ENCODE data around the gene PODXL. TPM values are rescaled to one million over a fixed set of nuclear protein-coding genes. Genes with fewer than 3 reads are reported as not detected.

PODXL gene
- total and polyA plus RNA-seq, 10 of the 15 experiments (the other 5 are each of a cell fraction or from before 2014, with no cell fraction given): 0.04 to 1.8 (median 0.38) TPM

DNA sequence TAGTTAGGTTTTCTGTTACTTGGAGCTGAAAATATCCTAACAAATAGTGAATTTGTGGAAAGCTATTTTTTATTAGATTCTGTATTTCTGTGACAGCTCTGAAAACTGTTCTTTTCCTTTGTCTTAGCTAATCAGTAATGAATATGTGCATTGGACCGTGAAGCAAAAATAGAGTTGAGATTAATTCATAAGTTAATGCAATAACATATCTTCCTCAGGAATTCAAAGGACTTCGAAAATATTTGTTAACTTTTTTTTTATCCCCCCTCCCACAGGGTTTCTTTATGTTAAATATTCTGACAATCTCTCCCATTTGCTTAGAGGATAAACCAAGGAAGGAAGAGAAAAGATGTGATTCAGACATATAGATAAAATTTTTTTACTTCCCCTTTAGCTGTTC is 101.4 kb downstream of the PODXL start:
- no peak overlapping the region for H3K9ac ChIP-seq (ENCODE audit: control insufficient read depth, insufficient read depth, low read length)
- no peaks in the 10 kb centered on the region for H3K27me3 ChIP-seq (replicated peaks in 1 of 2; ENCODE audit: control insufficient read depth in 2 of 2, insufficient read depth in 2 of 2, low read length in 1 of 2)
- intact Hi-C loops (cut with micrococcal nuclease; ENCODE audit: unreplicated experiment) (no loop called here), in situ Hi-C loops (cut with MboI) (no loop called here)
- no peaks in the 10 kb centered on the region for H4K20me1 ChIP-seq (ENCODE audit: control insufficient read depth, insufficient read depth)
- POLR2A ChIA-PET: interaction anchor here (0.5 kb wide), 1 partner anchor 767 kb away, joined by 5 read pairs; no protein-coding TSS in a partner anchor
- CTCF ChIA-PET: interaction anchor here (0.9 to 1.6 kb wide), 5 partner anchors 47 to 558 kb away, joined by 3 to 4 read pairs (median 3); no protein-coding TSS in a partner anchor
- WGBS (ENCODE audit: insufficient coverage, insufficient replicate concordance, low lambda C conversion rate, missing lambda C conversion rate): 74% methylated on average over 2 of the region's 2 CpGs
- no peak overlapping the region for H3K27ac ChIP-seq (ENCODE audit: control insufficient read depth, insufficient read depth)
- FAIRE-seq (no peak), ATAC-seq (peak; percentile 50), DNase-seq (ENCODE audit: low read depth, low spot score) (no peak)
- SMC1A ChIA-PET (ENCODE audit: uncharacterized antibody, unreplicated experiment): interaction anchor here (0.8 to 2.6 kb wide), 12 partner anchors 9 to 422 kb away, joined by 3 to 14 read pairs (median 3); no protein-coding TSS in a partner anchor
- no TSS peak for BruUV-seq (replicated peaks)
- no peaks in the 10 kb centered on the region for H3K79me2 ChIP-seq (ENCODE audit: control insufficient read depth, insufficient read depth, low read length)
- TF ChIP-seq, protein P1, sequence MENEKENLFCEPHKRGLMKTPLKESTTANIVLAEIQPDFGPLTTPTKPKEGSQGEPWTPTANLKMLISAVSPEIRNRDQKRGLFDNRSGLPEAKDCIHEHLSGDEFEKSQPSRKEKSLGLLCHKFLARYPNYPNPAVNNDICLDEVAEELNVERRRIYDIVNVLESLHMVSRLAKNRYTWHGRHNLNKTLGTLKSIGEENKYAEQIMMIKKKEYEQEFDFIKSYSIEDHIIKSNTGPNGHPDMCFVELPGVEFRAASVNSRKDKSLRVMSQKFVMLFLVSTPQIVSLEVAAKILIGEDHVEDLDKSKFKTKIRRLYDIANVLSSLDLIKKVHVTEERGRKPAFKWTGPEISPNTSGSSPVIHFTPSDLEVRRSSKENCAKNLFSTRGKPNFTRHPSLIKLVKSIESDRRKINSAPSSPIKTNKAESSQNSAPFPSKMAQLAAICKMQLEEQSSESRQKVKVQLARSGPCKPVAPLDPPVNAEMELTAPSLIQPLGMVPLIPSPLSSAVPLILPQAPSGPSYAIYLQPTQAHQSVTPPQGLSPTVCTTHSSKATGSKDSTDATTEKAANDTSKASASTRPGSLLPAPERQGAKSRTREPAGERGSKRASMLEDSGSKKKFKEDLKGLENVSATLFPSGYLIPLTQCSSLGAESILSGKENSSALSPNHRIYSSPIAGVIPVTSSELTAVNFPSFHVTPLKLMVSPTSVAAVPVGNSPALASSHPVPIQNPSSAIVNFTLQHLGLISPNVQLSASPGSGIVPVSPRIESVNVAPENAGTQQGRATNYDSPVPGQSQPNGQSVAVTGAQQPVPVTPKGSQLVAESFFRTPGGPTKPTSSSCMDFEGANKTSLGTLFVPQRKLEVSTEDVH (IDR thresholded peaks at IDR 0.05; ENCODE audit: low read depth, partially characterized antibody): no peak
- TF ChIP-seq PAX8 (IDR thresholded peaks at IDR 0.05): 0 out of 2 replicates have a peak, but pooled peaks have one; percentile 35
- no peaks in the 10 kb centered on the region for H3K9me3 ChIP-seq (replicated peaks; ENCODE audit: control insufficient read depth, insufficient read depth, low read length)
- H3K4me2 ChIP-seq (ENCODE audit: control insufficient read depth, insufficient read depth): no peak overlapping the region
- 0 out of 4 replicates have a peak, but pooled peaks cover 0 to under 1% of the 10 kb centered on the region in 2 experiments for H3K36me3 ChIP-seq (ENCODE audit: control insufficient read depth in 2 of 2, insufficient read depth in 2 of 2, low read length in 1 of 2)
- RAD21 ChIA-PET (ENCODE audit: unreplicated experiment): interaction anchor here (0.9 to 1.2 kb wide), 5 partner anchors 9 to 415 kb away, joined by 3 read pairs; no protein-coding TSS in a partner anchor
- no peak overlapping the region for H3K4me3 ChIP-seq
- no peaks in the 10 kb centered on the region for H3K4me1 ChIP-seq (ENCODE audit: control insufficient read depth, insufficient read depth, low read length)
- H2AFZ ChIP-seq (ENCODE audit: control insufficient read depth, low read depth, low read length): no peak overlapping the region

DNA sequence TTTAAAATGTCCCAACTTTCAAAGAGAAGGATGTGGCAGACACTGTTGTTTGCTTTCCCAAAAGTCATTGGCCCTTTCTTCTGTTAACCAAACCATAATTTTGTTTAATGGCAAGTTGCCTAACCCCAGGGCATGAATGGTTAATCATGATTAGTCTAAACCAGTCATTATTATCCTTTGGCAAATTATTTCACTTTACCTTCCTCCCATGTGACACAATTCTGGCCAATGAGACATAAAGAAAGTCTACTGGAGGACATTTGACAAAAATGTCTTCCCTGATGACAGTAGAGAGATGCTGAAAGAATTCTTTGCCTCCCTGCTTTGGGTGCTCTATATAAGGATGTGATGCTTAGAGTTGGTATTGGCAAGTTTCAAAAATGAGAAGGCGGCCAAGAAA is 101.9 kb downstream of the PODXL start:
- Histone ChIP-seq H3K9me3 (replicated peaks; ENCODE audit: control insufficient read depth, insufficient read depth, low read length) (no peaks in the 10 kb centered on the region), H3K27ac (ENCODE audit: control insufficient read depth, insufficient read depth) (no peak overlapping the region), H3K36me3 (ENCODE audit: control insufficient read depth in 2 of 2, insufficient read depth in 2 of 2, low read length in 1 of 2) (0 out of 4 replicates have a peak, but pooled peaks cover 0 to 3% of the 10 kb centered on the region in 2 experiments), H4K20me1 (ENCODE audit: control insufficient read depth, insufficient read depth) (no peaks in the 10 kb centered on the region), H3K27me3 (replicated peaks in 1 of 2; ENCODE audit: control insufficient read depth in 2 of 2, insufficient read depth in 2 of 2, low read length in 1 of 2) (no peaks in the 10 kb centered on the region), H3K9ac (ENCODE audit: control insufficient read depth, insufficient read depth, low read length) (no peak overlapping the region), H3K4me2 (ENCODE audit: control insufficient read depth, insufficient read depth) (no peak overlapping the region; the same call in 1 of the 2 replicates), H3K79me2 (ENCODE audit: control insufficient read depth, insufficient read depth, low read length) (no peaks in the 10 kb centered on the region), H2AFZ (ENCODE audit: control insufficient read depth, low read depth, low read length) (no peak overlapping the region), H3K4me1 (ENCODE audit: control insufficient read depth, insufficient read depth, low read length) (no peaks in the 10 kb centered on the region), H3K4me3 (no peak overlapping the region)
- ATAC-seq: peak; percentile 62
- no TSS peak for BruUV-seq (replicated peaks)
- POLR2A ChIA-PET: interaction anchor here (0.5 to 1.1 kb wide), 3 partner anchors 28 to 766 kb away, joined by 3 to 5 read pairs (median 3); no protein-coding TSS in a partner anchor
- DNase-seq (ENCODE audit: low read depth, low spot score): no peak
- CTCF ChIA-PET: interaction anchor here (0.9 to 1.6 kb wide), 5 partner anchors 47 to 557 kb away, joined by 3 to 4 read pairs (median 3); no protein-coding TSS in a partner anchor
- TF ChIP-seq RUNX3 (IDR thresholded peaks at IDR 0.05; ENCODE audit: low read length): no peak
- TF ChIP-seq NFYB (IDR thresholded peaks at IDR 0.05; ENCODE audit: insufficient read depth, low read depth, low read length): 0 out of 2 replicates have a peak, but pooled peaks have one; percentile 33
- no peak for TF ChIP-seq KDM1A (IDR thresholded peaks at IDR 0.05; ENCODE audit: borderline replicate concordance)
- TF ChIP-seq RAD51 (IDR thresholded peaks at IDR 0.05): peak; percentile 66; the same call in 1 of the 2 replicates
- intact Hi-C loops (cut with micrococcal nuclease; ENCODE audit: unreplicated experiment): no loop called here
- SMC1A ChIA-PET (ENCODE audit: uncharacterized antibody, unreplicated experiment): interaction anchor here (0.8 to 2.6 kb wide), 12 partner anchors 10 to 421 kb away, joined by 3 to 14 read pairs (median 3); no protein-coding TSS in a partner anchor
- RAD21 ChIA-PET (ENCODE audit: unreplicated experiment): interaction anchor here (0.7 to 1.2 kb wide), 7 partner anchors 9 to 422 kb away, joined by 3 read pairs; no protein-coding TSS in a partner anchor
- WGBS (ENCODE audit: insufficient coverage, insufficient replicate concordance, low lambda C conversion rate, missing lambda C conversion rate): 100% methylated on average over 1 of the region's 1 CpG
- FAIRE-seq: no peak
- in situ Hi-C loops (cut with MboI): no loop called here
